Measurements from ENCODE around the gene C2orf49. TPM values are rescaled to one million over a fixed set of nuclear protein-coding genes. Genes with fewer than 3 reads are reported as not detected.

C2orf49 gene
- total and polyA plus RNA-seq, 2 donors (not counting 1 experiment from before 2014, with no cell fraction given): 7.5 to 29.3 TPM

- H3K36me3 ChIP-seq (replicated peaks in 1 of 2; ENCODE audit: control extremely low read depth in 1 of 2, control insufficient read depth in 1 of 2, extremely low read depth in 1 of 2, insufficient read depth in 2 of 2, low read length in 1 of 2): peaks cover 2 to 40% of the 10 kb centered on the region in 2 experiments
- no peak overlapping the region for H3K27ac Mint-ChIP-seq
- H3K4me2 ChIP-seq (replicated peaks; ENCODE audit: low read depth, low read length, poor library complexity, severe bottlenecking): no peak overlapping the region
Observed at GRCh38 chr2:105297216-105297615, 40.1 kb upstream of the C2orf49 start.

GRCh38 chr2:105298017-105298416 lies 39.3 kb upstream of the C2orf49 start:
- intact Hi-C loops (cut with micrococcal nuclease): no loop called here
- no peaks in the 10 kb centered on the region for H3K4me1 ChIP-seq (ENCODE audit: control insufficient read depth in 2 of 2, insufficient read depth in 2 of 2, low read length in 2 of 2)
- H4K20me1 ChIP-seq (ENCODE audit: control insufficient read depth, insufficient read depth, low read length, poor library complexity, severe bottlenecking): peaks cover 11% of the 10 kb centered on the region
- DNase-seq (no peak), ATAC-seq (ENCODE audit: low read depth) (no peak)
- ChIA-PET CTCF (interaction anchor here (0.6 kb wide), 1 partner anchor 103 kb away, joined by 3 read pairs; no protein-coding TSS in a partner anchor), POLR2A (no interaction called here)
- no peak overlapping the region for H3K27ac ChIP-seq (ENCODE audit: low read length in 2 of 2)
- no peak overlapping the region for H2AFZ ChIP-seq (ENCODE audit: insufficient read depth, low read depth, low read length, poor library complexity, severe bottlenecking)
- TF ChIP-seq CTCF (IDR thresholded peaks at IDR 0.05) (no peak), EZH2 (IDR thresholded peaks at IDR 0.05; ENCODE audit: borderline replicate concordance, insufficient read depth, low read depth, low read length, poor library complexity, severe bottlenecking) (no peak)
- Mint-ChIP-seq H3K4me3 (no peak overlapping the region), H3K9me3 (ENCODE audit: insufficient read depth) (no peaks in the 10 kb centered on the region), H3K4me1 (peaks cover 4% of the 10 kb centered on the region), H3K27me3 (no peaks in the 10 kb centered on the region), H3K27ac (no peak overlapping the region)
- peaks cover 2 to 40% of the 10 kb centered on the region in 2 experiments for H3K36me3 ChIP-seq (replicated peaks in 1 of 2; ENCODE audit: control extremely low read depth in 1 of 2, control insufficient read depth in 1 of 2, extremely low read depth in 1 of 2, insufficient read depth in 2 of 2, low read length in 1 of 2)
- H3K4me3 ChIP-seq (ENCODE audit: control extremely low read depth in 1 of 5, extremely low read depth in 1 of 5, insufficient read depth in 1 of 5, low read depth in 2 of 5, low read length in 4 of 5): no peak overlapping the region
- no peaks in the 10 kb centered on the region for H3K9me3 ChIP-seq (ENCODE audit: control extremely low read depth in 1 of 3, control insufficient read depth in 2 of 3, insufficient read depth in 1 of 3, low read length in 2 of 3)
- no peak overlapping the region for H3K4me2 ChIP-seq (replicated peaks; ENCODE audit: low read depth, low read length, poor library complexity, severe bottlenecking)
- H3K79me2 ChIP-seq (ENCODE audit: control insufficient read depth, insufficient read depth, low read length): peaks cover 21% of the 10 kb centered on the region
- no peak overlapping the region for H3K9ac ChIP-seq (ENCODE audit: low read length)
- no peaks in the 10 kb centered on the region for H3K27me3 ChIP-seq (replicated peaks in 1 of 4; ENCODE audit: control extremely low read depth in 1 of 4, control insufficient read depth in 3 of 4, insufficient read depth in 4 of 4, low read length in 3 of 4)
- WGBS (ENCODE audit: insufficient coverage): 100% methylated on average over 2 of the region's 3 CpGs

More at GRCh38 chr2:105297216-105297615, 40.1 kb upstream of the C2orf49 start:
- Mint-ChIP-seq H3K27me3 (no peaks in the 10 kb centered on the region), H3K4me3 (no peak overlapping the region), H3K9me3 (ENCODE audit: insufficient read depth) (no peaks in the 10 kb centered on the region), H3K4me1 (peaks cover under 1% of the 10 kb centered on the region)
- H3K79me2 ChIP-seq (ENCODE audit: control insufficient read depth, insufficient read depth, low read length): peaks cover 18% of the 10 kb centered on the region
- no peaks in the 10 kb centered on the region for H3K27me3 ChIP-seq (replicated peaks in 1 of 4; ENCODE audit: control extremely low read depth in 1 of 4, control insufficient read depth in 3 of 4, insufficient read depth in 4 of 4, low read length in 3 of 4)
- POLR2A ChIA-PET: no interaction called here
- no peak overlapping the region for H3K27ac ChIP-seq (ENCODE audit: low read length in 2 of 2)
- no peak overlapping the region for H3K9ac ChIP-seq (ENCODE audit: low read length)
- DNase-seq: no peak
- CTCF ChIA-PET: no interaction called here
- H4K20me1 ChIP-seq (ENCODE audit: control insufficient read depth, insufficient read depth, low read length, poor library complexity, severe bottlenecking): peaks cover 11% of the 10 kb centered on the region
- intact Hi-C loops (cut with micrococcal nuclease): no loop called here
- no peak overlapping the region for H3K4me3 ChIP-seq (ENCODE audit: control extremely low read depth in 1 of 5, extremely low read depth in 1 of 5, insufficient read depth in 1 of 5, low read depth in 2 of 5, low read length in 4 of 5)
- no peaks in the 10 kb centered on the region for H3K9me3 ChIP-seq (ENCODE audit: control extremely low read depth in 1 of 3, control insufficient read depth in 2 of 3, insufficient read depth in 1 of 3, low read length in 2 of 3)
- H3K4me1 ChIP-seq (ENCODE audit: control insufficient read depth in 2 of 2, insufficient read depth in 2 of 2, low read length in 2 of 2): no peaks in the 10 kb centered on the region
- ATAC-seq (ENCODE audit: low read depth): no peak
- TF ChIP-seq CTCF (IDR thresholded peaks at IDR 0.05) (no peak), EZH2 (IDR thresholded peaks at IDR 0.05; ENCODE audit: borderline replicate concordance, insufficient read depth, low read depth, low read length, poor library complexity, severe bottlenecking) (no peak)
- H2AFZ ChIP-seq (ENCODE audit: insufficient read depth, low read depth, low read length, poor library complexity, severe bottlenecking): no peak overlapping the region
- 80% methylated on average over 6 of the region's 7 CpGs for WGBS (ENCODE audit: insufficient coverage)

Measured in B cell (primary cell).